K562 (cell line): ENCODE data around the gene MYO3B. TPM values are rescaled to one million over a fixed set of nuclear protein-coding genes. Genes with fewer than 3 reads are reported as not detected.

Experiments used
- BACH1 ChIP-seq: fragments of 200-800 bp; sonication (Bioruptor generic); IDR thresholded peaks from 2 replicates; pipeline ENCODE4 v1.6.1; 2016; ENCODE audit warnings: missing genetic modification characterization, missing compliant biosample characterization
- CEBPG ChIP-seq, 3 experiments: fragments of 200-800 bp in 1 of 3; sonication (Bioruptor generic) in 1 of 3; sonication (generic) in 1 of 3; formaldehyde crosslinking in 1 of 3; IDR thresholded peaks in 2 of 3; conservative IDR thresholded peaks in 1 of 3; 2 replicates each; pipeline versions ENCODE4 v1.6.1 to v1.8.0; 2016 to 2022; ENCODE audit warnings: missing compliant biosample characterization in 2 of 3, missing genetic modification characterization in 2 of 3, mild to moderate bottlenecking in 1 of 3, missing genetic modification reagents in 1 of 3
- JUND ChIP-seq, 2 experiments: IDR thresholded peaks; 2 replicates in 1 of 2; 3 replicates in 1 of 2; pipeline ENCODE4 v1.6.1; 2011; ENCODE audit warnings: borderline replicate concordance in 2 of 2, low read depth in 2 of 2, low read length in 2 of 2, improper control_type of control experiment in 1 of 2, missing biosample characterization in 1 of 2, missing genetic modification characterization in 1 of 2, missing genetic modification reagents in 1 of 2
- NR2C1 ChIP-seq, 2 experiments: fragments of 450-650 bp; IDR thresholded peaks; 2 replicates each; pipeline ENCODE4 v1.6.1; 2017; ENCODE audit warnings: mild to moderate bottlenecking in 2 of 2, antibody characterized with exemption in 1 of 2, inconsistent platforms in 1 of 2, missing compliant biosample characterization in 1 of 2, missing genetic modification characterization in 1 of 2
- POLR2G ChIP-seq: fragments of 200-400 bp; formaldehyde crosslinking; IDR thresholded peaks from 2 replicates; pipeline ENCODE4 v1.6.1; 2017; ENCODE audit warnings: low read depth, mild to moderate bottlenecking, antibody characterized with exemption, low read length, moderate library complexity
- RNF2 ChIP-seq: sonication (generic); IDR thresholded peaks from 2 replicates; pipeline ENCODE4 v1.6.1; 2016
- SMAD4 ChIP-seq: fragments of 250-450 bp; sonication (Bioruptor Pico); conservative IDR thresholded peaks from 2 replicates; pipeline ENCODE4 v1.8.0; 2021; ENCODE audit warnings: inconsistent platforms, mild to moderate bottlenecking, moderate library complexity
- TFE3 ChIP-seq: fragments of 450-650 bp; formaldehyde crosslinking; IDR thresholded peaks from 2 replicates; pipeline ENCODE4 v1.4.0; 2020; ENCODE audit warnings: mild to moderate bottlenecking, mixed read lengths
- TSHZ1 ChIP-seq: fragments of 250-450 bp; sonication (Bioruptor Pico); IDR thresholded peaks from 2 replicates; pipeline ENCODE4 v1.4.0; 2020; ENCODE audit warnings: mild to moderate bottlenecking, moderate library complexity
- ZNF395 ChIP-seq: fragments of 200-800 bp; sonication (Bioruptor generic); IDR thresholded peaks from 2 replicates; pipeline ENCODE4 v1.6.1; 2017; ENCODE audit warnings: missing genetic modification characterization, missing compliant biosample characterization
- ZNF592 ChIP-seq: fragments of 450-650 bp; IDR thresholded peaks from 2 replicates; pipeline ENCODE4 v1.6.1; 2017; ENCODE audit warnings: antibody characterized with exemption, mild to moderate bottlenecking
- ZNF766 ChIP-seq: fragments of 200-800 bp; sonication (Bioruptor generic); conservative IDR thresholded peaks from 2 replicates; pipeline ENCODE4 v1.6.1; 2016; ENCODE audit warnings: missing genetic modification characterization, missing compliant biosample characterization
- ZNF79 ChIP-seq: fragments of 250-450 bp; sonication (Bioruptor Pico); IDR thresholded peaks from 2 replicates; pipeline ENCODE4 v1.4.0; 2020; ENCODE audit warnings: low read depth, mild to moderate bottlenecking, moderate library complexity
- ZZZ3 ChIP-seq: fragments of 450-650 bp; IDR thresholded peaks from 2 replicates; pipeline ENCODE4 v1.6.1; 2016; ENCODE audit warnings: antibody characterized with exemption, mild to moderate bottlenecking, moderate library complexity
- polyA plus RNA-seq, 8 experiments: library from polyadenylated mRNA; depleted of rRNA in 4 of 8; stranded (reverse) in 5 of 8; unstranded in 3 of 8; fragments of >200 nt; fragmentation: Nextera tagmentation in 2 of 8; fragmentation: Illumina TruSeq in 1 of 8; extraction: Ambion mirVana in 2 of 8; extraction: Trizol in 1 of 8; gene quantifications; 2 replicates each; pipeline versions ENCODE4 v1.2.1 to v1.2.3, GENCODE V29; 2011 to 2014; ENCODE audit warnings: inconsistent platforms in 1 of 8, missing spikeins in 1 of 8
- total RNA-seq, 7 experiments: library from RNA; depleted of rRNA in 6 of 7; stranded (reverse); fragments of >200 nt in 6 of 7; fragmentation: Illumina TruSeq in 2 of 7; extraction: Trizol in 2 of 7; gene quantifications; 2 replicates each; pipeline versions ENCODE4 v1.2.1 to v1.2.3, GENCODE V29; 2011 to 2021; ENCODE audit warnings: low replicate concordance in 1 of 7

MYO3B gene
- total and polyA plus RNA-seq, 9 of the 15 experiments (the other 6 are each of a cell fraction or from before 2014, with no cell fraction given): 2.7 to 6.5 (median 3.6) TPM

- TF ChIP-seq TFE3 (CRISPR knock-in tag) (no peak), ZZZ3 (no peak), SMAD4 (peak; percentile 79), NR2C1 (IDR thresholded peaks at IDR 0.05) (no peak), NR2C1 (tag; IDR thresholded peaks at IDR 0.05) (peak; percentile 56; the same call in 1 of the 2 replicates), ZNF79 (CRISPR knock-in tag) (peak; percentile 67), ZNF592 (peak; percentile 78), JUND (IDR thresholded peaks at IDR 0.05; ENCODE audit: borderline replicate concordance, low read depth, low read length) (no peak), JUND (tag; IDR thresholded peaks at IDR 0.05; ENCODE audit: borderline replicate concordance, low read depth, low read length) (0 out of 3 replicates have a peak, but pooled peaks have one; percentile 56), ZNF766 (CRISPR knock-in tag) (peak; percentile 85), TSHZ1 (CRISPR knock-in tag) (peak; percentile 75; the same call in 1 of the 2 replicates), BACH1 (tag) (peak; percentile 54; the same call in 1 of the 2 replicates), ZNF395 (CRISPR knock-in tag) (peak; percentile 89), CEBPG (CRISPR knock-in tag; IDR thresholded peaks at IDR 0.05) (no peak), CEBPG (tag; conservative IDR thresholded peaks at IDR 0.05 in 1 of 2, IDR thresholded peaks at IDR 0.05 in 1 of 2) (peak in 1 of 2 experiments; percentile 58; a peak in 2 of 4 replicates), RNF2 (no peak), POLR2G (no peak)
Observed at GRCh38 chr2:170344663-170345346, 166.9 kb downstream of the MYO3B start (continued).
